ENCODE data around the gene LCN9. TPM values are rescaled to one million over a fixed set of nuclear protein-coding genes. Genes with fewer than 3 reads are reported as not detected.

Gene LCN9
- total and polyA plus RNA-seq, 12 donors, result not detected

DNA sequence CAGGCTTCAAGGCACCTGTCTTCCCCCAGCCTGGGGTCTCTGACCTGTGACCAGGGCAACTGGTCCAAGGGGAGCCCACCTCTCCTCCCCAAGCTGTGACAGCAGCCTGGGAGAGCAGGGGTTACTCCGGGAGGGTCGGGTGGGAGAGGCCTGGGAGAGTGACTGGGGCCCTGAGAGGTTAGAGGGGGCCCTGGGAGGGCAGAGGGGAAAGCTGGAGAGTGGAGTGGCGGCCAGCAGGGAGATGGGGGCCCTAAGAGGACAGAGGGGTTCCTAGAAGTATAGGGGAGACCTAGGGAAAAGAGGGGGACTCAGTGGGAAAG is 302 bp downstream of the LCN9 start:
- Histone ChIP-seq H3K4me1 (replicated peaks in 1 of 2) (no peaks in the 10 kb centered on the region), H3K36me3 (replicated peaks in 1 of 2) (no peaks in the 10 kb centered on the region), H3K27ac (no peak overlapping the region), H3K27me3 (no peaks in the 10 kb centered on the region), H3K4me3 (no peak overlapping the region), H3K9me3 (replicated peaks in 1 of 3) (no peaks in the 10 kb centered on the region)
- 33 to 69% (median 65%) methylated on average over 3 of the region's 3 CpGs for WGBS, 4 donors
- intact Hi-C loops (cut with DNase I), result no loop called here
- DNase-seq, result no peak
- TF ChIP-seq POLR2A (IDR thresholded peaks at IDR 0.05), result no peak
- TF ChIP-seq CTCF (IDR thresholded peaks at IDR 0.05), result no peak

- Histone ChIP-seq H3K4me1 (replicated peaks in 1 of 2) (no peaks in the 10 kb centered on the region), H3K4me3 (no peak overlapping the region), H3K9me3 (replicated peaks in 1 of 3) (no peaks in the 10 kb centered on the region), H3K27me3 (no peaks in the 10 kb centered on the region), H3K36me3 (replicated peaks in 1 of 2) (no peaks in the 10 kb centered on the region), H3K27ac (no peak overlapping the region)
- DNase-seq, result no peak
- 82 to 86% (median 85%) methylated on average over 9 to 12 of the region's 12 CpGs for WGBS, 4 donors
- no peak for TF ChIP-seq POLR2A (IDR thresholded peaks at IDR 0.05)
- TF ChIP-seq CTCF (IDR thresholded peaks at IDR 0.05), result no peak
- intact Hi-C loops (cut with DNase I), result no loop called here
These were observed 748 bp downstream of the LCN9 start for GRCh38 chr9:135663857-135664256.

DNA sequence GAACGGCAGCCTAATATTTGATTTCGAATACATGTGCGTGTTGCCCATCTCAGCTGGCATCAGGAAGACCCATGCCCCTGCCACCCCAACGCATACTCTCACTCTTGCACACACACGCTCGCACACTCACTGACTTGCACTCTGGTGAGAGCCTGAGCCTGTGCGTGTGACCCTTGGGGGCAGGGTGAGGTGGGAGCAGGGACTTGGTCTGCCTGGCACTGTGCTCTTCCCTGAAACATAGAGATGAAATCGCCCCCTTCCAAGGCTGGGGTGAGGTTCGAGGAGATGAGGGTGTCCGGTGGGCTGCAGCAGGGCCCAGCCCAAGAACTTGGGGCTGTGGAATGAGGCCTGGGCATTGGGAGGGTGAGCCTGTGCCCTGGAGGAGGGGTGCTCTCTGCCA is 1.2 kb downstream of the LCN9 start:
- TF ChIP-seq POLR2A (IDR thresholded peaks at IDR 0.05) (no peak), CTCF (IDR thresholded peaks at IDR 0.05) (no peak)
- intact Hi-C loops (cut with DNase I), result no loop called here
- Histone ChIP-seq H3K27ac (no peak overlapping the region), H3K9me3 (replicated peaks in 1 of 3) (no peaks in the 10 kb centered on the region), H3K36me3 (replicated peaks in 1 of 2) (no peaks in the 10 kb centered on the region), H3K4me1 (replicated peaks in 1 of 2) (no peaks in the 10 kb centered on the region), H3K27me3 (no peaks in the 10 kb centered on the region), H3K4me3 (no peak overlapping the region)
- 82 to 89% (median 83%) methylated on average over 7 to 10 of the region's 10 CpGs for WGBS, 4 donors
- no peak for DNase-seq

GRCh38 chr9:135664801-135665794 is 2.0 kb downstream of the LCN9 start:
- H3K9me3 ChIP-seq (replicated peaks in 1 of 3), result no peaks in the 10 kb centered on the region
- H3K27me3 ChIP-seq, result no peaks in the 10 kb centered on the region
- intact Hi-C loops (cut with DNase I), result no loop called here
- no peak for DNase-seq
- H3K27ac ChIP-seq, result no peak overlapping the region
- whole genome bisulfite sequencing, 4 donors, result 71 to 81% (median 74%) methylated on average over 21 to 32 of the region's 32 CpGs
- TF ChIP-seq CTCF (IDR thresholded peaks at IDR 0.05) (no peak), POLR2A (IDR thresholded peaks at IDR 0.05) (no peak)
- no peaks in the 10 kb centered on the region for H3K36me3 ChIP-seq (replicated peaks in 1 of 2)
- H3K4me3 ChIP-seq, result no peak overlapping the region
- H3K4me1 ChIP-seq (replicated peaks in 1 of 2), result no peaks in the 10 kb centered on the region

Measured in adrenal gland (tissue), 12 donors.